HEK293 (cell line): ENCODE results near the gene EXOSC6.
A peak's percentile ranks its signal among the peaks of the same experiment; 100 is the strongest.

ENCODE experiments used
- IKZF3 ChIP-seq: fragments of 450-650 bp; IDR thresholded peaks from 2 replicates; pipeline ENCODE4 v1.5.0; 2018; ENCODE audit warnings: missing biosample characterization, mild to moderate bottlenecking, missing genetic modification characterization, moderate library complexity
- SCRT2 ChIP-seq: fragments of 450-650 bp; formaldehyde crosslinking; IDR thresholded peaks from 2 replicates; pipeline ENCODE4 v1.5.1; 2016; ENCODE audit warnings: missing biosample characterization, missing genetic modification characterization
- ZBTB17 ChIP-seq: fragments of 450-650 bp; formaldehyde crosslinking; IDR thresholded peaks from 2 replicates; pipeline ENCODE4 v1.5.1; 2016; ENCODE audit warnings: missing biosample characterization, missing genetic modification characterization
- ZBTB21 ChIP-seq: fragments of 450-650 bp; formaldehyde crosslinking; IDR thresholded peaks from 2 replicates; pipeline ENCODE4 v1.5.1; 2017; ENCODE audit warnings: missing biosample characterization, missing genetic modification characterization
- ZBTB7A ChIP-seq: fragments of 450-650 bp; formaldehyde crosslinking; IDR thresholded peaks from 2 replicates; pipeline ENCODE4 v1.5.1; 2016; ENCODE audit warnings: low read depth, missing biosample characterization, missing genetic modification characterization
- ZFHX2 ChIP-seq: fragments of 450-650 bp; formaldehyde crosslinking; conservative IDR thresholded peaks from 2 replicates; pipeline ENCODE4 v1.5.1; 2016; ENCODE audit warnings: missing biosample characterization, missing genetic modification characterization
- ZFP69B ChIP-seq: fragments of 450-650 bp; formaldehyde crosslinking; IDR thresholded peaks from 2 replicates; pipeline ENCODE4 v1.5.1; 2016; ENCODE audit warnings: missing biosample characterization, missing genetic modification characterization
- ZNF175 ChIP-seq: fragments of 450-650 bp; formaldehyde crosslinking; IDR thresholded peaks from 2 replicates; pipeline ENCODE4 v1.5.1; 2016; ENCODE audit warnings: missing biosample characterization, missing genetic modification characterization
- ZNF202 ChIP-seq: fragments of 450-650 bp; formaldehyde crosslinking; IDR thresholded peaks from 2 replicates; pipeline ENCODE4 v1.5.1; 2016; ENCODE audit warnings: missing biosample characterization, missing genetic modification characterization, borderline replicate concordance
- ZNF274 ChIP-seq, 2 experiments: fragments of 200-500 bp in 1 of 2; fragments of 450-650 bp in 1 of 2; sonication (Bioruptor generic) in 1 of 2; formaldehyde crosslinking in 1 of 2; IDR thresholded peaks; 2 replicates each; pipeline versions ENCODE4 v1.5.1 to v1.6.1; 2014 to 2016; ENCODE audit warnings: borderline replicate concordance in 1 of 2, inconsistent platforms in 1 of 2, low read length in 1 of 2, missing biosample characterization in 1 of 2, missing genetic modification characterization in 1 of 2
- ZNF366 ChIP-seq: fragments of 450-650 bp; formaldehyde crosslinking; conservative IDR thresholded peaks from 2 replicates; pipeline ENCODE4 v1.5.1; 2016; ENCODE audit warnings: missing biosample characterization, missing genetic modification characterization
- ZNF391 ChIP-seq: fragments of 450-650 bp; formaldehyde crosslinking; IDR thresholded peaks from 2 replicates; pipeline ENCODE4 v1.5.1; 2016; ENCODE audit warnings: low read depth, missing biosample characterization, missing genetic modification characterization, borderline replicate concordance
- ZNF433 ChIP-seq: fragments of 450-650 bp; formaldehyde crosslinking; IDR thresholded peaks from 2 replicates; pipeline ENCODE4 v1.5.1; 2016; ENCODE audit warnings: missing biosample characterization, missing genetic modification characterization, low read depth
- ZNF560 ChIP-seq: fragments of 450-650 bp; formaldehyde crosslinking; IDR thresholded peaks from 2 replicates; pipeline ENCODE4 v1.5.1; 2017; ENCODE audit warnings: missing biosample characterization, missing genetic modification characterization, borderline replicate concordance
- ZNF585B ChIP-seq: fragments of 450-650 bp; formaldehyde crosslinking; IDR thresholded peaks from 2 replicates; pipeline ENCODE4 v1.5.1; 2016; ENCODE audit warnings: missing biosample characterization, missing genetic modification characterization
- ZNF600 ChIP-seq: fragments of 450-650 bp; formaldehyde crosslinking; IDR thresholded peaks from 2 replicates; pipeline ENCODE4 v1.5.1; 2016; ENCODE audit warnings: missing biosample characterization, missing genetic modification characterization
- ZNF610 ChIP-seq: fragments of 450-650 bp; formaldehyde crosslinking; IDR thresholded peaks from 2 replicates; pipeline ENCODE4 v1.5.1; 2016; ENCODE audit warnings: missing biosample characterization, missing genetic modification characterization, borderline replicate concordance
- ZNF776 ChIP-seq: fragments of 450-650 bp; formaldehyde crosslinking; IDR thresholded peaks from 2 replicates; pipeline ENCODE4 v1.5.0; 2017; ENCODE audit warnings: missing biosample characterization, missing genetic modification characterization, borderline replicate concordance
- ZSCAN23 ChIP-seq: fragments of 450-650 bp; formaldehyde crosslinking; IDR thresholded peaks from 2 replicates; pipeline ENCODE4 v1.5.1; 2016; ENCODE audit warnings: missing biosample characterization, missing genetic modification characterization
- TF ChIP-seq, protein P1 (sequence below): fragments of 450-650 bp; formaldehyde crosslinking; IDR thresholded peaks from 2 replicates; pipeline ENCODE4 v1.5.1; 2016; ENCODE audit warnings: missing biosample characterization, missing genetic modification characterization
- TF ChIP-seq, protein P2 (sequence below): fragments of 450-650 bp; formaldehyde crosslinking; IDR thresholded peaks from 2 replicates; pipeline ENCODE4 v1.5.1; 2016; ENCODE audit warnings: missing biosample characterization, missing genetic modification characterization
- TF ChIP-seq, protein P3 (sequence below): fragments of 450-650 bp; formaldehyde crosslinking; IDR thresholded peaks from 2 replicates; pipeline ENCODE4 v1.5.1; 2016; ENCODE audit warnings: missing biosample characterization, missing genetic modification characterization
- TF ChIP-seq, protein P4 (sequence below): fragments of 450-650 bp; formaldehyde crosslinking; IDR thresholded peaks from 2 replicates; pipeline ENCODE4 v1.5.1; 2016; ENCODE audit warnings: missing biosample characterization, missing genetic modification characterization
- TF ChIP-seq, protein P5 (sequence below): fragments of 450-650 bp; formaldehyde crosslinking; IDR thresholded peaks from 2 replicates; pipeline ENCODE4 v1.5.1; 2016; ENCODE audit warnings: missing biosample characterization, missing genetic modification characterization
- TF ChIP-seq, protein P6 (sequence below): fragments of 450-650 bp; formaldehyde crosslinking; IDR thresholded peaks from 2 replicates; pipeline ENCODE4 v1.5.1; 2017; ENCODE audit warnings: missing biosample characterization, mild to moderate bottlenecking, missing genetic modification characterization, moderate library complexity

The EXOSC6 gene

DNA sequence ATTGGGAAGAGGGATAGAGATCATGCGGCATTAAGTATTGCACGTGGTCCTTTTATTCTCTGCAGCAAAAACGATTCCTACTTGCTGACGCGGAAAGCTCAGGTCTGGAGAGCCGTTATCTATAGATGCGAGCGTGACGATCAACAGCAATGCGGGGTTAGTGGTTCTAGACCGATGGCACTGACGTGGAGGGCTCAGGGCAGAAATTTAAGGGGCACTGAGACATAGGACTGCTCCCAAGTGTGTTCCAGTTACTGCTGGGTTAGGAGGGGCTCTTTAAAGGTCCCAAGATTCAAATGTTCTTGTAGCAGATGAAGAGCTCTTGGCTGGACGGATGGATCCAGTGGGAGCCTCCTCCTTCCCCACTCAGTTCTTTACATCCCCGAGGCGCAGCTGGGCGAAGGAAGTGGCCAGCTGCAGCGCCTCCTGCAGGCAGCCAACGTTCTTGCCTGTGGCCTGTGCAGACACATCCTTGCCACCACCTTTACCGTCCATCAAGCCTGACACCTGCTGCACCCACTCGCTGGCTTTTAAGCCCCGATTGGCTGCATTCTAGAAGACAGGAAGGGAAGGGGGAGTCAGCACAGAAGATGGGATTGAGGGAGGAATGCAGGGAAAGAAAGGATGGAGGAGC, 732 bp upstream of the EXOSC6 start (continued):
- TF ChIP-seq ZNF202 (tag by site-specific recombination), result no peak
- TF ChIP-seq IKZF3 (tag by site-specific recombination), result peak; percentile 38; the same call in 1 of the 2 replicates
- peak; percentile 51 for TF ChIP-seq ZBTB17
- TF ChIP-seq ZBTB7A, result no peak
- no peak for TF ChIP-seq ZNF175 (tag by site-specific recombination)
- TF ChIP-seq ZNF274 (IDR thresholded peaks at IDR 0.05; ENCODE audit: low read length), result no peak
- TF ChIP-seq ZNF274 (tag by site-specific recombination; IDR thresholded peaks at IDR 0.05; ENCODE audit: borderline replicate concordance), result no peak
- no peak for TF ChIP-seq ZNF560
- no peak for TF ChIP-seq ZNF433 (tag by site-specific recombination)
- TF ChIP-seq, protein P1, sequence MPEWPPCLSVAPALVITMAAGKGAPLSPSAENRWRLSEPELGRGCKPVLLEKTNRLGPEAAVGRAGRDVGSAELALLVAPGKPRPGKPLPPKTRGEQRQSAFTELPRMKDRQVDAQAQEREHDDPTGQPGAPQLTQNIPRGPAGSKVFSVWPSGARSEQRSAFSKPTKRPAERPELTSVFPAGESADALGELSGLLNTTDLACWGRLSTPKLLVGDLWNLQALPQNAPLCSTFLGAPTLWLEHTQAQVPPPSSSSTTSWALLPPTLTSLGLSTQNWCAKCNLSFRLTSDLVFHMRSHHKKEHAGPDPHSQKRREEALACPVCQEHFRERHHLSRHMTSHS (tag by site-specific recombination), result no peak
- TF ChIP-seq SCRT2 (tag by site-specific recombination), result peak; percentile 51; the same call in 1 of the 2 replicates
- TF ChIP-seq, protein P2, sequence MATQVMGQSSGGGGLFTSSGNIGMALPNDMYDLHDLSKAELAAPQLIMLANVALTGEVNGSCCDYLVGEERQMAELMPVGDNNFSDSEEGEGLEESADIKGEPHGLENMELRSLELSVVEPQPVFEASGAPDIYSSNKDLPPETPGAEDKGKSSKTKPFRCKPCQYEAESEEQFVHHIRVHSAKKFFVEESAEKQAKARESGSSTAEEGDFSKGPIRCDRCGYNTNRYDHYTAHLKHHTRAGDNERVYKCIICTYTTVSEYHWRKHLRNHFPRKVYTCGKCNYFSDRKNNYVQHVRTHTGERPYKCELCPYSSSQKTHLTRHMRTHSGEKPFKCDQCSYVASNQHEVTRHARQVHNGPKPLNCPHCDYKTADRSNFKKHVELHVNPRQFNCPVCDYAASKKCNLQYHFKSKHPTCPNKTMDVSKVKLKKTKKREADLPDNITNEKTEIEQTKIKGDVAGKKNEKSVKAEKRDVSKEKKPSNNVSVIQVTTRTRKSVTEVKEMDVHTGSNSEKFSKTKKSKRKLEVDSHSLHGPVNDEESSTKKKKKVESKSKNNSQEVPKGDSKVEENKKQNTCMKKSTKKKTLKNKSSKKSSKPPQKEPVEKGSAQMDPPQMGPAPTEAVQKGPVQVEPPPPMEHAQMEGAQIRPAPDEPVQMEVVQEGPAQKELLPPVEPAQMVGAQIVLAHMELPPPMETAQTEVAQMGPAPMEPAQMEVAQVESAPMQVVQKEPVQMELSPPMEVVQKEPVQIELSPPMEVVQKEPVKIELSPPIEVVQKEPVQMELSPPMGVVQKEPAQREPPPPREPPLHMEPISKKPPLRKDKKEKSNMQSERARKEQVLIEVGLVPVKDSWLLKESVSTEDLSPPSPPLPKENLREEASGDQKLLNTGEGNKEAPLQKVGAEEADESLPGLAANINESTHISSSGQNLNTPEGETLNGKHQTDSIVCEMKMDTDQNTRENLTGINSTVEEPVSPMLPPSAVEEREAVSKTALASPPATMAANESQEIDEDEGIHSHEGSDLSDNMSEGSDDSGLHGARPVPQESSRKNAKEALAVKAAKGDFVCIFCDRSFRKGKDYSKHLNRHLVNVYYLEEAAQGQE, result no peak
- no peak for TF ChIP-seq ZNF776 (tag by site-specific recombination)
- no peak for TF ChIP-seq ZFP69B (tag by site-specific recombination)
- TF ChIP-seq ZFHX2, result no peak
- no peak for TF ChIP-seq ZNF585B (tag by site-specific recombination)
- TF ChIP-seq, protein P3, sequence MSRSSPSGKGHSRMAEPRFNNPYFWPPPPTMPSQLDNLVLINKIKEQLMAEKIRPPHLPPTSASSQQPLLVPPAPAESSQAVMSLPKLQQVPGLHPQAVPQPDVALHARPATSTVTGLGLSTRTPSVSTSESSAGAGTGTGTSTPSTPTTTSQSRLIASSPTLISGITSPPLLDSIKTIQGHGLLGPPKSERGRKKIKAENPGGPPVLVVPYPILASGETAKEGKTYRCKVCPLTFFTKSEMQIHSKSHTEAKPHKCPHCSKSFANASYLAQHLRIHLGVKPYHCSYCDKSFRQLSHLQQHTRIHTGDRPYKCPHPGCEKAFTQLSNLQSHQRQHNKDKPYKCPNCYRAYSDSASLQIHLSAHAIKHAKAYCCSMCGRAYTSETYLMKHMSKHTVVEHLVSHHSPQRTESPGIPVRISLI (tag by site-specific recombination), result no peak
- TF ChIP-seq ZSCAN23 (tag by site-specific recombination), result no peak
- no peak for TF ChIP-seq ZNF610 (tag by site-specific recombination)
- TF ChIP-seq, protein P4, sequence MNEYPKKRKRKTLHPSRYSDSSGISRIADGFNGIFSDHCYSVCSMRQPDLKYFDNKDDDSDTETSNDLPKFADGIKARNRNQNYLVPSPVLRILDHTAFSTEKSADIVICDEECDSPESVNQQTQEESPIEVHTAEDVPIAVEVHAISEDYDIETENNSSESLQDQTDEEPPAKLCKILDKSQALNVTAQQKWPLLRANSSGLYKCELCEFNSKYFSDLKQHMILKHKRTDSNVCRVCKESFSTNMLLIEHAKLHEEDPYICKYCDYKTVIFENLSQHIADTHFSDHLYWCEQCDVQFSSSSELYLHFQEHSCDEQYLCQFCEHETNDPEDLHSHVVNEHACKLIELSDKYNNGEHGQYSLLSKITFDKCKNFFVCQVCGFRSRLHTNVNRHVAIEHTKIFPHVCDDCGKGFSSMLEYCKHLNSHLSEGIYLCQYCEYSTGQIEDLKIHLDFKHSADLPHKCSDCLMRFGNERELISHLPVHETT, result no peak
- TF ChIP-seq, protein P5, sequence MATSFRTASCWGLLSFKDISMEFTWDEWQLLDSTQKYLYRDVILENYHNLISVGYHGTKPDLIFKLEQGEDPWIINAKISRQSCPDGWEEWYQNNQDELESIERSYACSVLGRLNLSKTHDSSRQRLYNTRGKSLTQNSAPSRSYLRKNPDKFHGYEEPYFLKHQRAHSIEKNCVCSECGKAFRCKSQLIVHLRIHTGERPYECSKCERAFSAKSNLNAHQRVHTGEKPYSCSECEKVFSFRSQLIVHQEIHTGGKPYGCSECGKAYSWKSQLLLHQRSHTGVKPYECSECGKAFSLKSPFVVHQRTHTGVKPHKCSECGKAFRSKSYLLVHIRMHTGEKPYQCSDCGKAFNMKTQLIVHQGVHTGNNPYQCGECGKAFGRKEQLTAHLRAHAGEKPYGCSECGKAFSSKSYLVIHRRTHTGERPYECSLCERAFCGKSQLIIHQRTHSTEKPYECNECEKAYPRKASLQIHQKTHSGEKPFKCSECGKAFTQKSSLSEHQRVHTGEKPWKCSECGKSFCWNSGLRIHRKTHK (tag by site-specific recombination), result no peak
- TF ChIP-seq ZBTB21 (tag by site-specific recombination), result no peak
- TF ChIP-seq, protein P6, sequence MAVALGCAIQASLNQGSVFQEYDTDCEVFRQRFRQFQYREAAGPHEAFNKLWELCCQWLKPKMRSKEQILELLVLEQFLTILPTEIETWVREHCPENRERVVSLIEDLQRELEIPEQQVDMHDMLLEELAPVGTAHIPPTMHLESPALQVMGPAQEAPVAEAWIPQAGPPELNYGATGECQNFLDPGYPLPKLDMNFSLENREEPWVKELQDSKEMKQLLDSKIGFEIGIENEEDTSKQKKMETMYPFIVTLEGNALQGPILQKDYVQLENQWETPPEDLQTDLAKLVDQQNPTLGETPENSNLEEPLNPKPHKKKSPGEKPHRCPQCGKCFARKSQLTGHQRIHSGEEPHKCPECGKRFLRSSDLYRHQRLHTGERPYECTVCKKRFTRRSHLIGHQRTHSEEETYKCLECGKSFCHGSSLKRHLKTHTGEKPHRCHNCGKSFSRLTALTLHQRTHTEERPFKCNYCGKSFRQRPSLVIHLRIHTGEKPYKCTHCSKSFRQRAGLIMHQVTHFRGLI (tag by site-specific recombination), result no peak
- no peak for TF ChIP-seq ZNF391
- TF ChIP-seq ZNF366 (tag by site-specific recombination), result peak; percentile 19; the same call in 1 of the 2 replicates
- TF ChIP-seq ZNF600 (tag by site-specific recombination), result no peak
